Gastrocnemius medialis (tissue), 4 donors: Measurements from ENCODE around the gene SPTLC2. TPM values are rescaled to one million over a fixed set of nuclear protein-coding genes. Genes with fewer than 3 reads are reported as not detected.
A peak's percentile ranks its signal among the peaks of the same experiment; 100 is the strongest.

ENCODE experiments used
- ATAC-seq, 2 donors: fragments of 150-250 bp; one replicate each; pipeline ENCODE4 v1.9.1; 2016
- DNase-seq, 2 donors: peaks; one replicate each; pipeline ENCODE4 v3.0.0-alpha.2; 2019
- H3K27ac ChIP-seq, 4 donors: fragments of 200-600 bp; sonication (generic); 1 replicate in 1 of 4; 2 replicates in 3 of 4; pipeline ENCODE4 v1.5.1; 2016 to 2018; ENCODE audit warnings: mild to moderate bottlenecking in 2 of 4, moderate library complexity in 1 of 4
- H3K27me3 ChIP-seq, 3 donors: fragments of 200-600 bp; sonication (generic) in 2 of 3; 1 replicate in 1 of 3; 2 replicates in 2 of 3; pipeline versions ENCODE4 v1.5.1 to v1.6.0; 2016 to 2019; ENCODE audit warnings: mild to moderate bottlenecking in 1 of 3, moderate library complexity in 1 of 3
- H3K36me3 ChIP-seq, 2 donors: fragments of 200-600 bp; sonication (generic) in 1 of 2; one replicate each; pipeline ENCODE4 v1.5.1; 2017 to 2018
- H3K4me1 ChIP-seq, 2 donors: fragments of 200-600 bp; sonication (generic) in 1 of 2; one replicate each; pipeline ENCODE4 v1.5.1; 2016 to 2017; ENCODE audit warnings: mild to moderate bottlenecking in 2 of 2
- H3K4me3 ChIP-seq, 4 donors: fragments of 200-600 bp; sonication (generic) in 3 of 4; 1 replicate in 1 of 4; 2 replicates in 3 of 4; pipeline ENCODE4 v1.5.1; 2016 to 2019; ENCODE audit warnings: mild to moderate bottlenecking in 2 of 4
- H3K9me3 ChIP-seq, 3 donors: fragments of 200-600 bp; sonication (generic) in 2 of 3; 1 replicate in 1 of 3; 2 replicates in 2 of 3; pipeline ENCODE4 v1.5.1; 2016 to 2019
- POLR2A ChIP-seq, 2 donors: fragments of 450-650 bp; IDR thresholded peaks; one replicate each; pipeline ENCODE4 v1.6.1; 2017; ENCODE audit warnings: antibody characterized with exemption in 2 of 2, mild to moderate bottlenecking in 2 of 2, moderate library complexity in 2 of 2
- in situ Hi-C, 4 donors: fragments of 200-750 bp; cut with MboI; loops; one replicate each; pipeline versions ENCODE4 v1.15.0 to v1.8.0; 2017; ENCODE audit warnings: low sequenced_read_pairs in 4 of 4
- intact Hi-C: fragments of 100-400 bp; cut with DNase I; formaldehyde crosslinking; loops from one replicate; pipeline ENCODE4 v1.15.1; 2023; ENCODE audit warnings: low total_unique reads
- total RNA-seq, 4 donors: library from RNA; depleted of rRNA; stranded (reverse); fragments of >200 nt; gene quantifications; one replicate each; pipeline versions ENCODE4 v1.1.0 to v1.2.3, GENCODE V29; 2016
- TF ChIP-seq, protein P1 (sequence below), 5 experiments: fragments of 450-650 bp in 3 of 5; fragments of 200-600 bp in 2 of 5; sonication (generic) in 2 of 5; IDR thresholded peaks in 4 of 5; conservative IDR thresholded peaks in 1 of 5; 1 replicate in 4 of 5; 2 replicates in 1 of 5; pipeline ENCODE4 v1.5.1; 2016 to 2019; ENCODE audit warnings: antibody characterized with exemption in 5 of 5, mild to moderate bottlenecking in 3 of 5, moderate library complexity in 3 of 5

SPTLC2 gene
- total RNA-seq, 4 donors from 2014 or later = 6.5 to 10.4 (median 7.0) TPM

DNA sequence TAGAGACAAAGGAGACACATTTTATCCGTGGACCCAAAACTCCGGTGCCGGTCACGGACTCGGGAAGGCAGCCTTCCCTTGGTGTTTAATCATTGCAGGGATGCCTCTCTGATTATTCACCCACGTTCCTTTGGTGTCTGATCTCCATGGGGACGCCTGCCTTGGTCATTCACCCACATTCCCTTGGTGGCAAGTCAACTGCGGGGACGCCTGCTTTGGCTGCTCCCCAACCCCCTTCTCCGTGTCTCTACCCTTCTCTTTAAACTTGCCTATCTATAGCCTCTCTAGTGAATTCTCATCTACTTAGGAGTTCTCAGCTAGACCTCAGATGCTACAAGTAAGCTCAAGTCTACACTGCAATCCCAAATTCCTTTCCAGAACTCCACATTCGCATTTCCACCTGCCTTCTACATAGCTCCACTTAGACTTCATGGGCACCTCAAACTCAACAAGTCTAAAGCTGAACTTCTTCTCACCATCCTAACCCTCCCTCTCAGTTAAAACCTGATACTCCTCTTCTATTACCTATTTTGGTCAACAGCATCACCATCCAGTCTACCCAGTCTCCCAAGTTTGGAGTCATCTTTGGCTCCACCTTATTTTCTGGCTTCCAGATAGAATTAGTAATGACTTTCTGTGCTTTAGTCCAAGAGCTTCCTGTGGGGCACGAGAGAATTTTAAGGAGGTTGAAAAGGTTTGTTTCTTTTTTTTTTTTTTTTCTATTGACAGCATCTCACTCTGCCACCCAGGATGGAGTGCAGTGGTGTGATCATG, 14.4 kb downstream of the SPTLC2 start:
- no peaks in the 10 kb centered on the region for H3K9me3 ChIP-seq
- TF ChIP-seq, protein P1, sequence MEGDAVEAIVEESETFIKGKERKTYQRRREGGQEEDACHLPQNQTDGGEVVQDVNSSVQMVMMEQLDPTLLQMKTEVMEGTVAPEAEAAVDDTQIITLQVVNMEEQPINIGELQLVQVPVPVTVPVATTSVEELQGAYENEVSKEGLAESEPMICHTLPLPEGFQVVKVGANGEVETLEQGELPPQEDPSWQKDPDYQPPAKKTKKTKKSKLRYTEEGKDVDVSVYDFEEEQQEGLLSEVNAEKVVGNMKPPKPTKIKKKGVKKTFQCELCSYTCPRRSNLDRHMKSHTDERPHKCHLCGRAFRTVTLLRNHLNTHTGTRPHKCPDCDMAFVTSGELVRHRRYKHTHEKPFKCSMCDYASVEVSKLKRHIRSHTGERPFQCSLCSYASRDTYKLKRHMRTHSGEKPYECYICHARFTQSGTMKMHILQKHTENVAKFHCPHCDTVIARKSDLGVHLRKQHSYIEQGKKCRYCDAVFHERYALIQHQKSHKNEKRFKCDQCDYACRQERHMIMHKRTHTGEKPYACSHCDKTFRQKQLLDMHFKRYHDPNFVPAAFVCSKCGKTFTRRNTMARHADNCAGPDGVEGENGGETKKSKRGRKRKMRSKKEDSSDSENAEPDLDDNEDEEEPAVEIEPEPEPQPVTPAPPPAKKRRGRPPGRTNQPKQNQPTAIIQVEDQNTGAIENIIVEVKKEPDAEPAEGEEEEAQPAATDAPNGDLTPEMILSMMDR (IDR thresholded peaks at IDR 0.05 in 4 of 5, conservative IDR thresholded peaks at IDR 0.05 in 1 of 5) = no peak
- no peak for TF ChIP-seq POLR2A (IDR thresholded peaks at IDR 0.05)
- ATAC-seq = no peak
- H3K36me3 ChIP-seq = peaks cover 0 to 3% of the 10 kb centered on the region in 2 donors
- intact Hi-C loops = no loop called here
- no peak overlapping the region for H3K27ac ChIP-seq
- no peak overlapping the region for H3K4me3 ChIP-seq
- no peaks in the 10 kb centered on the region for H3K27me3 ChIP-seq
- no peak for DNase-seq
- H3K4me1 ChIP-seq = no peaks in the 10 kb centered on the region
- in situ Hi-C loops = no loop called here

DNA sequence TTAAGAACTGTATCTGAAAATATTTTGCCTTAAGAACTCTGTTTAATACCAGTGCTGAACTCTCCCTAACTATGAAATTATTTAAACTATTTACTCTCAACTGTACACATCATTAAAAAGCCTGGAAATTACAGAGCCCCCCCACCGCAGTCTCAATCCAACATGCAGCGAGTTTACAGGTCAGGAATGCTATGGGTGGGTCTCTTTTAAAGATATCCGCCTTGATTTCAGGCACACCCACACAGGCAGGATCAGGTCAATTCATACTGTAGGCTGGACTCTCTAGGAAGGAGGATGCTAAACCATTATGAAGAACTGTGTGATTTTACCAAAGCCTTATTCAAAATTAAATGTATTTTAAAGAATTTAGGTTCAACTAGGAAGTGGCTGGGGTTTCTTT, 16.5 kb downstream of the SPTLC2 start:
- Histone ChIP-seq H3K27ac (peak overlapping the region in 1 of 4 donors; percentile 6), H3K36me3 (peaks cover 0 to 14% of the 10 kb centered on the region in 2 donors), H3K4me1 (no peaks in the 10 kb centered on the region), H3K4me3 (no peak overlapping the region), H3K27me3 (no peaks in the 10 kb centered on the region), H3K9me3 (no peaks in the 10 kb centered on the region)
- ATAC-seq = no peak
- in situ Hi-C loops (no loop called here), intact Hi-C loops (no loop called here)
- DNase-seq = no peak
- TF ChIP-seq, protein P1 (IDR thresholded peaks at IDR 0.05 in 4 of 5, conservative IDR thresholded peaks at IDR 0.05 in 1 of 5) = no peak
- no peak for TF ChIP-seq POLR2A (IDR thresholded peaks at IDR 0.05)

DNA sequence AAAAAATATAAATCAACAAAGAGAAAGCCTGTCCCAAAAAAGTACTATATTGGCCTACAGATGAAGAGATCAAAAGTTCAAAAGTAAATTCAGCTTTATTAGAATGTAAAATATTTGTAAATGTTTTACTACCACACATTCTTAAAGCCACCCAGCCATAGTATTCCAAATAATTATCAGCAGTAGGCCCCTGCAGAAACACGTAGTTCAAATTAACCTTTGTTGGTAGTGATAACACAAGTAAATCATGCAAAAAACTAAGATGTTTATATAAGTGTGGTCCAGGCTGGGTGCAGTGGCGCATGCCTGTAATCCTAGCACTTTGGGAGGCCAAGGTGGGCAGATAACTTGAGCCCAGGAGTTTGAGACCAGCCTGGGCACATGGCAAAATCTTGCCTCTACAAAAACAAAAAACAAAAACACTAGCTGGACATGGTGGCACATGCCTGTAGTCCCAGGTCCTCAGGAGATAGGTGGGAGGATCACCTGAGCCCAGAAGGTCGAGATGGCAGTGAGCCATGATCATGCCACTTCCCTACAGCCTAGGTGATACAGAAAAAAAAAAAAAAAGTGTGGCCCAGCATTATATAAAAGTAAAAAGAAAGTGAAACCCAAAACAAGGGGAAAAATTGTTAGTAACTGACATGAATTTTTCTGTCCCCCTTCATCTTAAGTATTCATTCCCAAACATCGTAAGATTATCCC, 17.9 kb downstream of the SPTLC2 start:
- H3K36me3 ChIP-seq = peaks cover 0 to 17% of the 10 kb centered on the region in 2 donors
- no peaks in the 10 kb centered on the region for H3K4me1 ChIP-seq
- H3K9me3 ChIP-seq = no peaks in the 10 kb centered on the region
- DNase-seq (no peak), ATAC-seq (no peak)
- no peak for TF ChIP-seq POLR2A (IDR thresholded peaks at IDR 0.05)
- TF ChIP-seq, protein P1 (IDR thresholded peaks at IDR 0.05 in 4 of 5, conservative IDR thresholded peaks at IDR 0.05 in 1 of 5) = no peak
- no peaks in the 10 kb centered on the region for H3K27me3 ChIP-seq
- no peak overlapping the region for H3K4me3 ChIP-seq
- peak overlapping the region in 1 of 4 donors; percentile 6 for H3K27ac ChIP-seq
- in situ Hi-C loops = no loop called here
- intact Hi-C loops = no loop called here

DNA sequence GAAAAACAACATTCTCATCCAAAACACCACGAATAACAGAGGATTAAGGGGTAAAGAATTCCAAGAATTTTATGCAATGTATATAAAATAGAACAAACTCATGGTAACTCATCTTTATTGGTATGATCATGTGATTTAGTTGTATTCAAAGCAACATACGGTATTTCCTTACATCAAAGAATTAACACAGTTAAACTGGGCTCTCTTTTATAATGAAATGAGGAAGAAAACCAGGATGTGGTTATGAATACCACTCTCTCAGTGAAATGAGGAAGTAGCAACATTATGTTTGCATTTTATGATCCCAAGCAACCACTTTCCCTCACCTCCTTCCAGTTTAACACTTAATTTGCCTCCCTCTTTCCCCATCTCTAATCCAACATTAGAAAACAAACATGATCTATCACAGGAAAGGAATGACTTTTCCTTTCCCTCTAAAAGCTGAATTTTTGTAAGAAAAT, 22.9 kb downstream of the SPTLC2 start:
- TF ChIP-seq, protein P1 (IDR thresholded peaks at IDR 0.05 in 4 of 5, conservative IDR thresholded peaks at IDR 0.05 in 1 of 5) = no peak
- no peak for TF ChIP-seq POLR2A (IDR thresholded peaks at IDR 0.05)
- no peak for ATAC-seq
- no peak overlapping the region for H3K4me3 ChIP-seq
- no peak for DNase-seq
- no peaks in the 10 kb centered on the region for H3K4me1 ChIP-seq
- intact Hi-C loops = no loop called here
- H3K27ac ChIP-seq = peak overlapping the region in 1 of 4 donors; percentile 2
- in situ Hi-C loops = no loop called here
- peaks cover 0 to 17% of the 10 kb centered on the region in 2 donors for H3K36me3 ChIP-seq
- no peaks in the 10 kb centered on the region for H3K9me3 ChIP-seq
- no peaks in the 10 kb centered on the region for H3K27me3 ChIP-seq
